K562 (cell line): Measurements from ENCODE around the gene DOK7. TPM values are rescaled to one million over a fixed set of nuclear protein-coding genes. Genes with fewer than 3 reads are reported as not detected.

ENCODE experiments used
- ATAC-seq: fragments of 200-7000 bp; cut with Tn5 transposase; 3 replicates; pipeline ENCODE4 v1.9.1; 2020; ENCODE audit warnings: moderate library complexity
- BruUV-seq: library from RNA; stranded (reverse); fragments of 400-500 nt; replicated peaks from 2 replicates; lab custom pipeline; 2021; lab: Mats Ljungman, UMichigan
- CTCF ChIA-PET: fragments of 300-600 bp; formaldehyde crosslinking; extraction: SDS; loops from one replicate; lab custom pipeline; 2021; ENCODE audit warnings: low intra/inter-chr PET ratio; lab: Yijun Ruan, JAX
- POLR2A ChIA-PET: fragments of 300-600, 350-650 bp; sonication (Branson Sonifier 250); formaldehyde crosslinking; extraction: SDS; loops from one replicate; lab custom pipeline; 2021; ENCODE audit warnings: antibody characterized with exemption, inconsistent platforms; lab: Yijun Ruan, JAX
- DNase-seq, 4 experiments: peaks; one replicate each; pipeline versions ENCODE4 v3.0.0 to v3.0.0-alpha.2; 2011 to 2018; ENCODE audit warnings: low spot score in 3 of 4, mixed read lengths in 3 of 4; ENCODE audit errors: extremely low read depth in 1 of 4
- FAIRE-seq: peaks from 2 replicates; lab custom pipeline; 2011; peaks lifted over from hg19 to GRCh38; lab: Jason Lieb, UNC
- H2AFZ ChIP-seq: 2 replicates; pipeline ENCODE4 v1.6.0; 2011; ENCODE audit warnings: low read depth, low read length, control low read depth, inconsistent platforms
- H3K27ac ChIP-seq: fragments of 200-600 bp; 3 replicates; pipeline ENCODE4 v1.8.0; 2011; ENCODE audit warnings: low read depth, mild to moderate bottlenecking, control low read depth, inconsistent platforms, low read length, moderate library complexity, mixed read lengths; ENCODE audit errors: extremely low read depth
- H3K27me3 ChIP-seq, 2 experiments: fragments of 300-600 bp in 1 of 2; 2 replicates in 1 of 2; 3 replicates in 1 of 2; pipeline versions ENCODE4 v1.6.0 to v1.8.0; 2011; ENCODE audit warnings: inconsistent platforms in 2 of 2, low read length in 2 of 2, mild to moderate bottlenecking in 1 of 2, mixed read lengths in 1 of 2, moderate library complexity in 1 of 2; ENCODE audit not compliant: control insufficient read depth in 2 of 2, insufficient read depth in 2 of 2
- H3K36me3 ChIP-seq: fragments of 300-600 bp; 3 replicates; pipeline ENCODE4 v1.8.0; 2011; ENCODE audit warnings: mild to moderate bottlenecking, low read length, inconsistent platforms; ENCODE audit not compliant: control insufficient read depth, insufficient read depth
- H3K4me1 ChIP-seq, 2 experiments: fragments of 200-600 bp in 1 of 2; replicated peaks in 1 of 2; 2 replicates in 1 of 2; 3 replicates in 1 of 2; pipeline versions ENCODE4 v1.5.1 to v1.8.0; 2011; ENCODE audit warnings: inconsistent platforms in 2 of 2, low read length in 2 of 2, mild to moderate bottlenecking in 1 of 2, mixed read lengths in 1 of 2, moderate library complexity in 1 of 2; ENCODE audit not compliant: control insufficient read depth in 2 of 2, insufficient read depth in 2 of 2
- H3K4me2 ChIP-seq: 2 replicates; pipeline ENCODE4 v1.6.1; 2011; ENCODE audit warnings: low read length, control low read depth, inconsistent platforms, mixed read lengths; ENCODE audit not compliant: insufficient read depth
- H3K4me3 ChIP-seq: fragments of 200-600 bp; sonication (generic), shearing (Covaris generic); 2 replicates; pipeline ENCODE4 v1.5.1; 2016; ENCODE audit warnings: control low read depth, inconsistent platforms
- H3K79me2 ChIP-seq: fragments of 200-600 bp; 3 replicates; pipeline ENCODE4 v1.8.0; 2011; ENCODE audit warnings: low read length, inconsistent platforms; ENCODE audit not compliant: control insufficient read depth, insufficient read depth
- H3K9ac ChIP-seq, 2 experiments: 2 replicates each; pipeline versions ENCODE4 v1.6.0 to v1.6.1; 2011; ENCODE audit warnings: low read depth in 2 of 2, low read length in 2 of 2, control low read depth in 1 of 2, inconsistent platforms in 1 of 2, mild to moderate bottlenecking in 1 of 2, mixed read lengths in 1 of 2; ENCODE audit not compliant: insufficient read depth in 1 of 2
- H3K9me1 ChIP-seq: one replicate; pipeline ENCODE4 v1.6.0; 2011; ENCODE audit warnings: inconsistent platforms, mild to moderate bottlenecking, low read length, moderate library complexity; ENCODE audit not compliant: control insufficient read depth, insufficient read depth
- H3K9me3 ChIP-seq: replicated peaks from 2 replicates; pipeline ENCODE4 v1.5.1; 2011; ENCODE audit warnings: low read depth, low read length, inconsistent platforms; ENCODE audit not compliant: control insufficient read depth, insufficient read depth
- H4K20me1 ChIP-seq: replicated peaks from 2 replicates; pipeline ENCODE4 v1.6.1; 2011; ENCODE audit warnings: low read length, inconsistent platforms, mixed read lengths; ENCODE audit not compliant: control insufficient read depth, insufficient read depth
- ERF ChIP-seq: fragments of 450-650 bp; formaldehyde crosslinking; IDR thresholded peaks from 2 replicates; pipeline ENCODE4 v1.4.0; 2020; ENCODE audit warnings: mild to moderate bottlenecking, mixed read lengths
- PPARD ChIP-seq: fragments of 250-450 bp; sonication (Bioruptor Pico); IDR thresholded peaks from 2 replicates; pipeline ENCODE4 v1.8.0; 2022; ENCODE audit warnings: inconsistent platforms, mild to moderate bottlenecking, moderate library complexity
- ZNF274 ChIP-seq: IDR thresholded peaks from 2 replicates; pipeline ENCODE4 v1.6.1; 2011; ENCODE audit warnings: low read depth, mild to moderate bottlenecking, low read length, moderate library complexity, borderline replicate concordance
- WGBS: fragments of 100-300 bp; shearing (Covaris generic); methylation state at CpG from one replicate; pipeline ENCODE4 v1.1.6; 2016; ENCODE audit warnings: low coverage, mixed read lengths; ENCODE audit not compliant: insufficient coverage; ENCODE audit errors: missing lambda C conversion rate; 5-methylcytosine and 5-hydroxymethylcytosine counted together
- in situ Hi-C: fragments of 300-500 bp; cut with MboI; formaldehyde crosslinking; loops from 4 replicates; pipeline ENCODE4 v1.15.0; 2018; ENCODE audit warnings: inconsistent platforms, mixed read lengths
- intact Hi-C: fragments of 100-400 bp; cut with micrococcal nuclease; formaldehyde crosslinking; loops from 2 replicates; pipeline ENCODE4 v1.14.2; 2022
- polyA plus RNA-seq, 8 experiments: library from polyadenylated mRNA; depleted of rRNA in 4 of 8; stranded (reverse) in 5 of 8; unstranded in 3 of 8; fragments of >200 nt; fragmentation: Nextera tagmentation in 2 of 8; fragmentation: Illumina TruSeq in 1 of 8; extraction: Ambion mirVana in 2 of 8; extraction: Trizol in 1 of 8; gene quantifications; 2 replicates each; pipeline versions ENCODE4 v1.2.1 to v1.2.3, GENCODE V29; 2011 to 2014; ENCODE audit warnings: inconsistent platforms in 1 of 8, missing spikeins in 1 of 8
- total RNA-seq, 7 experiments: library from RNA; depleted of rRNA in 6 of 7; stranded (reverse); fragments of >200 nt in 6 of 7; fragmentation: Illumina TruSeq in 2 of 7; extraction: Trizol in 2 of 7; gene quantifications; 2 replicates each; pipeline versions ENCODE4 v1.2.1 to v1.2.3, GENCODE V29; 2011 to 2021; ENCODE audit warnings: low replicate concordance in 1 of 7
- TF ChIP-seq, protein P1 (sequence below): fragments of 150-350 bp; IDR thresholded peaks from 2 replicates; pipeline ENCODE4 v1.6.1; 2014; ENCODE audit warnings: low read depth, mild to moderate bottlenecking, low read length, borderline replicate concordance
- TF ChIP-seq, protein P2 (sequence below): fragments of 200-600 bp; sonication (generic); IDR thresholded peaks from one replicate; pipeline ENCODE4 v1.6.1; 2012; ENCODE audit warnings: mild to moderate bottlenecking, low read depth, low read length, inconsistent platforms
- TF ChIP-seq, protein P3 (sequence below): fragments of 250-450 bp; sonication (Bioruptor Pico); IDR thresholded peaks from 2 replicates; pipeline ENCODE4 v1.5.0; 2020; ENCODE audit warnings: mild to moderate bottlenecking

Gene DOK7
- total and polyA plus RNA-seq, 9 of the 15 experiments (the other 6 are each of a cell fraction or from before 2014, with no cell fraction given): not detected

DNA sequence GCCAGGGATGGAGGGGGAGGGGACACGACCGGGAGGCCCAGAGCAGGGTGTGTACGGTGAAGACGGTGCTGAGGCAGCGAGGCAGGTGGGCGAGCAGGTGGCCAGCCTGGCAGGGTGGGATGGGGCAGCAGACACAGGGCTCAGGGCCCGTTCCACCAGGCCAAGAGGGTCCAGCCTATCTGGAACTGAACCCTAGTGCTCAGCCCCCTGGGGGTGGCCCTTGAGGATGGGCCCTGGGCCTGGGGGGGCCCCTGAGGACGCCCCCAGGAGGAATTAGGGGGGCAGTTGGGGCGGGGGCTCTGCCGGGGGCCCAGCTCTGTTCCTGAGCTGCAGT, 24.3 kb upstream of the DOK7 start:
- H3K4me3 ChIP-seq: no peak overlapping the region
- no peaks in the 10 kb centered on the region for H3K36me3 ChIP-seq
- H3K9me1 ChIP-seq: no peaks in the 10 kb centered on the region
- H3K4me1 ChIP-seq: peaks cover 0 to 66% of the 10 kb centered on the region in 2 experiments; a peak in 2 of 5 replicates
- in situ Hi-C loops: no loop called here
- ATAC-seq: no peak
- no peak for DNase-seq
- no peak for FAIRE-seq
- no peaks in the 10 kb centered on the region for H3K79me2 ChIP-seq
- POLR2A ChIA-PET: interaction anchor here (0.9 kb wide), 1 partner anchor 10 kb away, joined by 3 read pairs; no protein-coding TSS in a partner anchor
- H3K4me2 ChIP-seq: no peak overlapping the region
- WGBS: 21% methylated on average over 6 of the region's 10 CpGs
- H3K27ac ChIP-seq: no peak overlapping the region
- CTCF ChIA-PET: no interaction called here
- intact Hi-C loops: no loop called here
- H3K27me3 ChIP-seq: no peaks in the 10 kb centered on the region; a peak in 1 of 5 replicates
- H4K20me1 ChIP-seq: peaks cover 3% of the 10 kb centered on the region; the same call in 1 of the 2 replicates
- no peak overlapping the region for H2AFZ ChIP-seq
- no peak overlapping the region for H3K9ac ChIP-seq
- no TSS peak for BruUV-seq
- H3K9me3 ChIP-seq: no peaks in the 10 kb centered on the region
- TF ChIP-seq, protein P1, sequence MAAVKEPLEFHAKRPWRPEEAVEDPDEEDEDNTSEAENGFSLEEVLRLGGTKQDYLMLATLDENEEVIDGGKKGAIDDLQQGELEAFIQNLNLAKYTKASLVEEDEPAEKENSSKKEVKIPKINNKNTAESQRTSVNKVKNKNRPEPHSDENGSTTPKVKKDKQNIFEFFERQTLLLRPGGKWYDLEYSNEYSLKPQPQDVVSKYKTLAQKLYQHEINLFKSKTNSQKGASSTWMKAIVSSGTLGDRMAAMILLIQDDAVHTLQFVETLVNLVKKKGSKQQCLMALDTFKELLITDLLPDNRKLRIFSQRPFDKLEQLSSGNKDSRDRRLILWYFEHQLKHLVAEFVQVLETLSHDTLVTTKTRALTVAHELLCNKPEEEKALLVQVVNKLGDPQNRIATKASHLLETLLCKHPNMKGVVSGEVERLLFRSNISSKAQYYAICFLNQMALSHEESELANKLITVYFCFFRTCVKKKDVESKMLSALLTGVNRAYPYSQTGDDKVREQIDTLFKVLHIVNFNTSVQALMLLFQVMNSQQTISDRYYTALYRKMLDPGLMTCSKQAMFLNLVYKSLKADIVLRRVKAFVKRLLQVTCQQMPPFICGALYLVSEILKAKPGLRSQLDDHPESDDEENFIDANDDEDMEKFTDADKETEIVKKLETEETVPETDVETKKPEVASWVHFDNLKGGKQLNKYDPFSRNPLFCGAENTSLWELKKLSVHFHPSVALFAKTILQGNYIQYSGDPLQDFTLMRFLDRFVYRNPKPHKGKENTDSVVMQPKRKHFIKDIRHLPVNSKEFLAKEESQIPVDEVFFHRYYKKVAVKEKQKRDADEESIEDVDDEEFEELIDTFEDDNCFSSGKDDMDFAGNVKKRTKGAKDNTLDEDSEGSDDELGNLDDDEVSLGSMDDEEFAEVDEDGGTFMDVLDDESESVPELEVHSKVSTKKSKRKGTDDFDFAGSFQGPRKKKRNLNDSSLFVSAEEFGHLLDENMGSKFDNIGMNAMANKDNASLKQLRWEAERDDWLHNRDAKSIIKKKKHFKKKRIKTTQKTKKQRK: no peak
- TF ChIP-seq ERF (CRISPR knock-in tag) (no peak), PPARD (CRISPR knock-in tag) (no peak), ZNF274 (no peak)
- TF ChIP-seq, protein P2, sequence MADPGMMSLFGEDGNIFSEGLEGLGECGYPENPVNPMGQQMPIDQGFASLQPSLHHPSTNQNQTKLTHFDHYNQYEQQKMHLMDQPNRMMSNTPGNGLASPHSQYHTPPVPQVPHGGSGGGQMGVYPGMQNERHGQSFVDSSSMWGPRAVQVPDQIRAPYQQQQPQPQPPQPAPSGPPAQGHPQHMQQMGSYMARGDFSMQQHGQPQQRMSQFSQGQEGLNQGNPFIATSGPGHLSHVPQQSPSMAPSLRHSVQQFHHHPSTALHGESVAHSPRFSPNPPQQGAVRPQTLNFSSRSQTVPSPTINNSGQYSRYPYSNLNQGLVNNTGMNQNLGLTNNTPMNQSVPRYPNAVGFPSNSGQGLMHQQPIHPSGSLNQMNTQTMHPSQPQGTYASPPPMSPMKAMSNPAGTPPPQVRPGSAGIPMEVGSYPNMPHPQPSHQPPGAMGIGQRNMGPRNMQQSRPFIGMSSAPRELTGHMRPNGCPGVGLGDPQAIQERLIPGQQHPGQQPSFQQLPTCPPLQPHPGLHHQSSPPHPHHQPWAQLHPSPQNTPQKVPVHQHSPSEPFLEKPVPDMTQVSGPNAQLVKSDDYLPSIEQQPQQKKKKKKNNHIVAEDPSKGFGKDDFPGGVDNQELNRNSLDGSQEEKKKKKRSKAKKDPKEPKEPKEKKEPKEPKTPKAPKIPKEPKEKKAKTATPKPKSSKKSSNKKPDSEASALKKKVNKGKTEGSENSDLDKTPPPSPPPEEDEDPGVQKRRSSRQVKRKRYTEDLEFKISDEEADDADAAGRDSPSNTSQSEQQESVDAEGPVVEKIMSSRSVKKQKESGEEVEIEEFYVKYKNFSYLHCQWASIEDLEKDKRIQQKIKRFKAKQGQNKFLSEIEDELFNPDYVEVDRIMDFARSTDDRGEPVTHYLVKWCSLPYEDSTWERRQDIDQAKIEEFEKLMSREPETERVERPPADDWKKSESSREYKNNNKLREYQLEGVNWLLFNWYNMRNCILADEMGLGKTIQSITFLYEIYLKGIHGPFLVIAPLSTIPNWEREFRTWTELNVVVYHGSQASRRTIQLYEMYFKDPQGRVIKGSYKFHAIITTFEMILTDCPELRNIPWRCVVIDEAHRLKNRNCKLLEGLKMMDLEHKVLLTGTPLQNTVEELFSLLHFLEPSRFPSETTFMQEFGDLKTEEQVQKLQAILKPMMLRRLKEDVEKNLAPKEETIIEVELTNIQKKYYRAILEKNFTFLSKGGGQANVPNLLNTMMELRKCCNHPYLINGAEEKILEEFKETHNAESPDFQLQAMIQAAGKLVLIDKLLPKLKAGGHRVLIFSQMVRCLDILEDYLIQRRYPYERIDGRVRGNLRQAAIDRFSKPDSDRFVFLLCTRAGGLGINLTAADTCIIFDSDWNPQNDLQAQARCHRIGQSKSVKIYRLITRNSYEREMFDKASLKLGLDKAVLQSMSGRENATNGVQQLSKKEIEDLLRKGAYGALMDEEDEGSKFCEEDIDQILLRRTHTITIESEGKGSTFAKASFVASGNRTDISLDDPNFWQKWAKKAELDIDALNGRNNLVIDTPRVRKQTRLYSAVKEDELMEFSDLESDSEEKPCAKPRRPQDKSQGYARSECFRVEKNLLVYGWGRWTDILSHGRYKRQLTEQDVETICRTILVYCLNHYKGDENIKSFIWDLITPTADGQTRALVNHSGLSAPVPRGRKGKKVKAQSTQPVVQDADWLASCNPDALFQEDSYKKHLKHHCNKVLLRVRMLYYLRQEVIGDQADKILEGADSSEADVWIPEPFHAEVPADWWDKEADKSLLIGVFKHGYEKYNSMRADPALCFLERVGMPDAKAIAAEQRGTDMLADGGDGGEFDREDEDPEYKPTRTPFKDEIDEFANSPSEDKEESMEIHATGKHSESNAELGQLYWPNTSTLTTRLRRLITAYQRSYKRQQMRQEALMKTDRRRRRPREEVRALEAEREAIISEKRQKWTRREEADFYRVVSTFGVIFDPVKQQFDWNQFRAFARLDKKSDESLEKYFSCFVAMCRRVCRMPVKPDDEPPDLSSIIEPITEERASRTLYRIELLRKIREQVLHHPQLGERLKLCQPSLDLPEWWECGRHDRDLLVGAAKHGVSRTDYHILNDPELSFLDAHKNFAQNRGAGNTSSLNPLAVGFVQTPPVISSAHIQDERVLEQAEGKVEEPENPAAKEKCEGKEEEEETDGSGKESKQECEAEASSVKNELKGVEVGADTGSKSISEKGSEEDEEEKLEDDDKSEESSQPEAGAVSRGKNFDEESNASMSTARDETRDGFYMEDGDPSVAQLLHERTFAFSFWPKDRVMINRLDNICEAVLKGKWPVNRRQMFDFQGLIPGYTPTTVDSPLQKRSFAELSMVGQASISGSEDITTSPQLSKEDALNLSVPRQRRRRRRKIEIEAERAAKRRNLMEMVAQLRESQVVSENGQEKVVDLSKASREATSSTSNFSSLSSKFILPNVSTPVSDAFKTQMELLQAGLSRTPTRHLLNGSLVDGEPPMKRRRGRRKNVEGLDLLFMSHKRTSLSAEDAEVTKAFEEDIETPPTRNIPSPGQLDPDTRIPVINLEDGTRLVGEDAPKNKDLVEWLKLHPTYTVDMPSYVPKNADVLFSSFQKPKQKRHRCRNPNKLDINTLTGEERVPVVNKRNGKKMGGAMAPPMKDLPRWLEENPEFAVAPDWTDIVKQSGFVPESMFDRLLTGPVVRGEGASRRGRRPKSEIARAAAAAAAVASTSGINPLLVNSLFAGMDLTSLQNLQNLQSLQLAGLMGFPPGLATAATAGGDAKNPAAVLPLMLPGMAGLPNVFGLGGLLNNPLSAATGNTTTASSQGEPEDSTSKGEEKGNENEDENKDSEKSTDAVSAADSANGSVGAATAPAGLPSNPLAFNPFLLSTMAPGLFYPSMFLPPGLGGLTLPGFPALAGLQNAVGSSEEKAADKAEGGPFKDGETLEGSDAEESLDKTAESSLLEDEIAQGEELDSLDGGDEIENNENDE: no peak
- TF ChIP-seq, protein P3, sequence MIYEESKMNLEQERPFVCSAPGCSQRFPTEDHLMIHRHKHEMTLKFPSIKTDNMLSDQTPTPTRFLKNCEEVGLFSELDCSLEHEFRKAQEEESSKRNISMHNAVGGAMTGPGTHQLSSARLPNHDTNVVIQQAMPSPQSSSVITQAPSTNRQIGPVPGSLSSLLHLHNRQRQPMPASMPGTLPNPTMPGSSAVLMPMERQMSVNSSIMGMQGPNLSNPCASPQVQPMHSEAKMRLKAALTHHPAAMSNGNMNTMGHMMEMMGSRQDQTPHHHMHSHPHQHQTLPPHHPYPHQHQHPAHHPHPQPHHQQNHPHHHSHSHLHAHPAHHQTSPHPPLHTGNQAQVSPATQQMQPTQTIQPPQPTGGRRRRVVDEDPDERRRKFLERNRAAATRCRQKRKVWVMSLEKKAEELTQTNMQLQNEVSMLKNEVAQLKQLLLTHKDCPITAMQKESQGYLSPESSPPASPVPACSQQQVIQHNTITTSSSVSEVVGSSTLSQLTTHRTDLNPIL (CRISPR knock-in tag): no peak
